Hepatic stellate cell (primary cell): ENCODE results near the gene CSE1L.
A peak's percentile ranks its signal among the peaks of the same experiment; 100 is the strongest.
"Not testable (repeated sequence)": the region's sequence is repeated elsewhere in the genome, so short reads cannot be mapped to it uniquely, and the experiment has no call there.

Experiments
- DNase-seq: peaks from one replicate; pipeline ENCODE4 v3.0.0; 2011; ENCODE audit warnings: low spot score

Gene CSE1L

DNA sequence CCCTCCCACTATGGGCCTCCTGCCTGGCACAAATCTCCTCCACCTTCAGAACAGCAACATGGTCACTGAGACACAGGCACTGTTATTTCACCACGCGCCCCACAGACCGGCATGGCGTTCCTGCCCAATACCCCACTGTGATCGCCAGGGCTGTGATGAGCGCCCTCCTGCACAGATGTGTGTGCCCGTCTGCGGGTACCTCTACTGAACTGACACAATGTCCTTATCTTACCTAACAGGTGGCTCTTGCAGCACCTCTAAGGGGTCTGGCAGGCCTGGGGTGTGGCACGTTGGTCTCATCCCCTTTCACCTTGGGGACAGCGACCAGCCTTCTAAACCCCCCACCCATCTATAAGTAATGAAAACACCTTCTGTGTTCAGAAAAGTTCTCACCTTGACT lies 77.9 kb downstream of the CSE1L start:
- no peak for DNase-seq

DNA sequence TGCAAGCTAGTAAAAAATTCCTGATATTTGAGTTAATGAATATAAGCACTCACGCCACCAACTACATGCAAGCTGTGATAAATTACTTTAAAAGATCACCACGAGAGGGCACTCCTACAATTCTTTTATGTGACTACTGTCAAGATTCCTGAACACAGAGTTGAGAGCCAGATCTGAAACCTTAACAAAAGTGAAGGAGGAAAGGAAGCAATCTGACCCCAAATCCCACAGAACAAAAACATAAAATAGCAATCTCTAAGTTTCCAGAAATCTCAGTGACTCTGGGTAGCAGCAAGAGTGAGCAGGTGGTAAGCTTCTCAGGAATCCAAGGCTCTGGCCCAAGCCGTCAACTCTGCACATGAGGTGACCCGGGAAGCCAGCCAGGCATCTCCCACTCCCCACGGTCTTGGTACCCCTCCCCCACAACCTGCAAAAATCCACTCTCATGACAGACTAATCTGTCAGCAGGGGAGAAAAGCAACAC lies 86.9 kb downstream of the CSE1L start:
- peak; percentile 66 for DNase-seq

- DNase-seq: no peak
Observed at GRCh38 chr20:49133571-49133970, 87.5 kb downstream of the CSE1L start.

DNA sequence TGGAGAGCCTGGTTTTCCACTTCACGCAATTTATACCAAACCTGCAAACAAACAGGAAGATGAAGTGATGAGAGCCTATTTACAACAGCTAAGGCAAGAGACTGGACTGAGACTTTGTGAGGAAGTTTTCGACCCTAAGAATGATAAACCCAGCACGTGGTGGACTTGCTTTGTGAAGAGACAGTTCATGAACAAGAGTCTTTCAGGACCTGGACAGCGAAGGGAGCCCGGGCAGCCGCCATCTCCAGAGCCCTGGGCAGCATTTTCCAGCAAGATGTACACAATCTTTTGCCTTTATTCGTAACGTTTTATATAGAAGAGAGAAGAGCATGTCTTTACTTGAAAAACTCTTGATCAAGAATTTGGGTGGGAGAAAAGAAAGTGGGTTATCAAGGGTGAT lies 88.7 kb downstream of the CSE1L start:
- DNase-seq: not testable (repeated sequence)

DNA sequence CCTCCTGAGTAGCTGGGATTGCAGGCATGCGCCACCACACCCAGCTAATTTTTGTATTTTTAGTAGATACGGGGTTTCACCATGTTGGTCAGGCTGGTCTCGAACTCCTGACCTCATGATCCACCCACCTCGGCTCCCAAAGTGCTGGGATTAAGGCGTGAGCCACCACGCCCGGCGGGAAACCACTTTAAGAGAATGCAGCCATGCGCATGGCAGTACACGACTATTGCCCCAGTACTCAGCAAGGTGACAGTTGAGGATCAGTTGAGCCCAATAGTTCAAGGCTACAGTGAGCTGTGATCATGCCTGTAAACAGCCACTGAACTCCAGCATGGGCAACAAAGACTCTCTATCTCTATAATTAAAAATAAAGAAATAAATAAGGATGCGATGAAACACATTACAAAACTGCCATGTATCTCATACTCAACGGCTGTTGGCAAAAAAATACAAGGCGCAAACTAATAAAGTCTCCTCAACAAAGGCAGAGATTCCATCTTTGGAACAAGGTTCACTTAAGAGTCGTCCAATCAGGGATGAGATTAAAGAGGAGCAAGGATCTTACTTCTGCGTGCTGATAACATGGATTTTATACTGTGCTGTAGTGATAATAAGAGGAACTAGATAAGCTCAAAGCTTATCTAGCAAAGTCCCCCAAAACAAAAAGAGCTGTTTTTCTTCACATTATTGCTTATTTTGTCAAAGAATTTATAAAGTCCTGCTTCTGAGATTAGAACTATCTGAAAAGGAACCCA lies 90.9 kb downstream of the CSE1L start:
- DNase-seq: no peak

DNA sequence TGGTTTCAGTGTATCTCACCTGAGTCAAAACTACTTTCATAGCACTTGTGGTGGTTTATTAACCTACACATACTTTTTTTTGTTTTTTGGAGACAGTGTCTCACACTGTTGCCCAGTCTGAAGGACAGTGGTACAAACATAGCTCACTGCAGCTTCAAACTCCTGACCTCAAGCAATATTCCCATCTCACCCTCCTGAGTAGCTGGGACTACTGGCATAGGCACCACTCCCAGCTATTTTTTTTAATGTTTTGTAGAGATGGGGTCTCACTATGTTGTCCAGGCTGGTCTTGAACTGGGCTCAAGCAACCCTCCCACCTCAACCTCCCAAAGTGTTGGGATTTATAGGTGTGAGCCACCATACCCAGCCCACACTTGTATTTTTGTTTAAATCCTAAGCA lies 92.3 kb downstream of the CSE1L start:
- no peak for DNase-seq

DNA sequence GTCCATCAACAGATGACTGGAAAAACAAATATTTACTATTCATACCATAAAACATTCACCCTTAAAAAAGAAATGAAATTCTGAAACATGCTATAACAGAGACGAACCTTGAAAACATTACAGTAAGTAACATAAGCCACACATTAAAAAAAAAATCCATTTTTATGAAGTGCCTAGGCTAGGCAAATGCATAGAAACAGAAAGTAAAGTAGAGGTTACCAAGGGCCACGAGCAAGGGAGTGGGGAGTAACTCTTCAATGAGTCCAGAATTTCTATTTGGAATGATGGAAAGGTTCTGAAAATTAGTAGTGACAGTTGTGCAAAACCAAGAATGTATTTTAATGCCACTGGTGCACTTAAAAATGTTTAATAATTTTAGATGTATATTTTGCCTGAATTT lies 94.3 kb downstream of the CSE1L start:
- no peak for DNase-seq

DNA sequence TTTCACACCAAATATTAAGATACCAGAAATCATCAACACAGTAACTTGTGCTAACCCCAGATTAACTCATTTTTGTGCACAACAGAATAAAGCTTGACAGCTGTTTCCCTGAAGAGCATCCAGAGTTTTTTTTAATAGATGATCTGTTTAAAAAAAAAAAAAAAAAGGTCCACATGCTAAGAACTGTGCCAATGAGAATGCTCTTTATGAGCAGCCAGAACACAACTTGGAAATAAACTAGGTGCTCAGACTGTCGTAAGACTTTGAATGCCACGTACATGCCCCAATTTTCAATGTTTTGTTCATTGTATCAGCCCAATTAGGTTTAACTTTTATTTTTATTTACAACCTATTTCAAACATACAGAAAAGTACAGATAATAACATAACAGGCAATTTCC lies 94.7 kb downstream of the CSE1L start:
- no peak for DNase-seq
